NCI-H2029 treated with DMSO at 0.1 percent for 48 hours (cell line): ENCODE results near the gene TMEM132C.

ENCODE experiments used
- DNase-seq: peaks from one replicate; lab custom pipeline; 2025; lab: John Stamatoyannopoulos, UW

Gene TMEM132C

DNA sequence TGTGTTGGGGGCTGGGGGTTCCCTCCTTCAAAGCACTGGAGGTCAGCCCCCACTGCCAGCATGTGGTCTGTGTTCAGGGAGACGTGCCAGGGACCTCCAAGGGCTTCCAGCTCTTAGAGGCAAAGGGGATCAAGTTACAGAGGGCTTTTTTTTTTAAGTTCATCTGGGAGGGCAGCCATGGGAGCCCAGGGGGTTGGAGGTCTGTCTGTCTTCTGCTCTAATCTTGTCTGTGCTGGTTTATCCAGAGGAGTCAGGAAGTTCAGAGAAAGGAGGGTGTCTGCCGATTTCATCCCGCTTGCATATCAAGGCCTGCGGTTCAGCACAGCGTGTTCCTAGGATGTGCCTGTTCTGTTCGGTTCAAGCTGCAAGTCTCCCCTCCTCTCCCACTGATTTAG, 72.2 kb downstream of the TMEM132C start:
- no peak for DNase-seq

DNA sequence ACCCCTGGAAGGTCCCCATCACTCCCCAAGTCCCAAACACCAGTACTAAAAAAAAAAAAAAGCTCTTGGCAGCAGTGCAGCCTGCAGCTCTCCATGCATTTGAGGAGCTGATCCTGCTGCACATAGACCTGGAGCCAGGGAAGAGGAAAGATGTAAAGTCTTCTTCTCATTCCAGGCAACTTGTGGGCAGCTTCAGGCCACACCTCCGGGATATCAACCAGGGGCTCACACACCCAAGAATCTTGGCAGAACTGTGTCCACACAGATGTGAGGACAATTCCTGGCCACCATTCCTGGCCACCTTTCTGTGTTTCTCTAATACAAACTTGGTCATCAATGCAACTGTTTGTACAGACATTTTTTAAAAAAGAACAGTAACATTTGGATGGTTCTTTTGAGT, 72.7 kb downstream of the TMEM132C start:
- no peak for DNase-seq

- no peak for DNase-seq
Observed at GRCh38 chr12:128353301-128353700, 86.3 kb downstream of the TMEM132C start.

DNA sequence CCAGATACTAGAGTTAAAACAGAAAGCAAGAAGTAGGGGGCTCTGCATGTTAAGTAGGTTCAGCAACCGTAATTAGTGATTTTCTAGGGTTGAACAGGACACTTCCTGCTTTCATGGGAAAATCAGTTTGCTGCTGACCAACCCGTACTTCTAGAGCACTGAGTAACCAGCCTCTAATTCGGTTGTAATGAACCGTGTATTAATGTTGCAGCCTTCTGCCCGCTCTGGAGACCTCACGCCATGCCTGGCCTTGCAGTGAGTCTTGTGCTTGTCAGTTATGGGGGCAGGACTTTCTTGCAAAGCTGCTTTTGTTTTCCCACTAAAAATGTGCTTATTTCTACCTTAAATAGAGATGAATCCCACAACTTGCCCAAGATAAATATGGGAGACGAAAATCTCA, 89.6 kb downstream of the TMEM132C start:
- DNase-seq, result no peak

DNA sequence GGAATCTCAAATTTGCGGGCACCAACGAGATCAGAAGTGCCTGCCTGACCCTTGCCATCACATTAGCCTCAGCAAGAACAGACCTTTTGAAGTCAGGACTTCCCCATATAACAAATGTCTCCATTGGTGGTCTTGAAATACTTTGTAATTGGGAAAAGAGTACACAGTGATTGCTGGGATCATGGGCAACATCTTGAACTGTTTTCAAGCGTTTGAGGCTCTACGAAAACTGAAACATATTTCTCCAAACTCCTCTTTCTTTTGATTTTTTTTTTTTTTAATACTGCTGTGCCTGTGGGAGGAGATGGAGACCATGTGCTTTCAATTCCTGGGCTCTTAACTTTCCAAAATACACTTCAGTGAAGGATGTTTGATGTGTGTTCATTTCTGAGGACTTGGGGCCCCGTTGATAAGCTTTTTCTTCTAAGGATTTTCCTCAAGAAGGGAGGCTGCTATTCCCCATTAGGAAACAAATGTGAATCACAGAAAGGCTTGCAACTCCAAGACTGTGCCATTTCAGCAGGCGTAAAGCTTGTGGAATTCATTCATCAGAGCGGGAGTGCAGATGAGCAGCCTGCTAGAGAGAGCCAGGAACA, 94.5 kb downstream of the TMEM132C start:
- no peak for DNase-seq

DNA sequence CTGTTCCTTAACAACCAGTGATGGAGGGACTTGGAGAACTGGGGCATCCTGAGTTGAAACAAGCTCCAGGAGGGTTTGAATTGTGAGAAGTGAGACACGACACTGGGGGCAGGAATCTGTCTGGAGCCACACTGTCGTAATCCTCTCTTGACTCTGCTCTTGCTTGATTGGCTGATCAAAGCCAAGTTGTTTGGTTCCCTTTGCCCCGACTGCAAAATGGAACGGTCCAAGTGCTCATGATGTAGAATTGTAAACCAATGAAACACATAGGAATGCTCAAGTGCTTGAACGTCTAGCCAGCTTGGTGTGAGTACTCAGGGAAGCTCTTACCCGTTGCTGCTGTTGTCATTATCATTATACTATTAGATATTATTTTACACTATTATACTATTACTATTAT, 98.1 kb downstream of the TMEM132C start:
- no peak for DNase-seq

DNA sequence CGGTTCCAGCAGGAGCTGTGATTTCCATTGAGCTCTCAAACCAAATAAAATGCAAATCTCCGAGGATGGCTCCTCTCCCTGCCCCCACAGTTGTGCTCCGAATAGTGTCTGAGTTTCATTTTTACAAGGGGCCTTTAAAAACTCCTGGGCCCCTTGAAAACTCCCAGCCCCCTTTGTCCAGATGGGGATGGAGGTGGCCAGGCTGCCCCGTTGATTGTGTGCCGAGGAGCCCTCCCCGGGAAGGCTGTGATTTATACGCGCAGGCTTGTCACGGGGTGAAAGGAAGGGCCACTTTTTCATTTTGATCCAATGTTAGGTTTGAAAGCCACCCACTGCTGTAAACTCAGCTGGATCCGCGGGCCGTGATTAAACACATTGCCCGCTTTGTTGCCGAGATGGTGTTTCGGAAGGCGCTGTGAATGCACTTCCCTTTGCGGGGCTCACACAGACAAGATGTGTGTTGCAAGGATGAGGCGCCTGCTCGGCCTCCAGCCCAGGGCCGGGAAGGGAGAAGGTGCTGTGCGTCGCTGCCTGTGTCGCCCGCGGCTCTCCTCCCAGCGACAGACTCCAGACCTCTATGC, 98.8 kb downstream of the TMEM132C start:
- no peak for DNase-seq

DNA sequence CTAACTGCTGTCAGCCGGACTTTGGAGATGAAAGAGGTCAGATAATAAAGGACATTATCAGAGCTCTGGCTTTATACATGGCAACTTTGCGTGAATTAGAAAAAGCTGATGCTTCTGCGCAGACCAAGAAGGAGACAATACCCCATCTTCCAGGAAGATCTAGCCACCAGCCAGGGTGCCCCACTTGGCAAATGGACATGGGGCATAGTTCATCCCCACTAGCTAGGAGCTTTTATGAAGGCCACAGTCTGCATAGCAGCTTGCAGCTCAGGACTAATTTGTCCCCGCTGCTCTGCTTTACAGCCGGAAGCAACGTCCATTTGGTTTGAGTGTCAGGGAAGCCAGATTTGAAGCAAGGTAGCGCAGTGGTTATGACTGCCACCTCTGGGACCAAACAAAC, 101.0 kb downstream of the TMEM132C start:
- no peak for DNase-seq

DNA sequence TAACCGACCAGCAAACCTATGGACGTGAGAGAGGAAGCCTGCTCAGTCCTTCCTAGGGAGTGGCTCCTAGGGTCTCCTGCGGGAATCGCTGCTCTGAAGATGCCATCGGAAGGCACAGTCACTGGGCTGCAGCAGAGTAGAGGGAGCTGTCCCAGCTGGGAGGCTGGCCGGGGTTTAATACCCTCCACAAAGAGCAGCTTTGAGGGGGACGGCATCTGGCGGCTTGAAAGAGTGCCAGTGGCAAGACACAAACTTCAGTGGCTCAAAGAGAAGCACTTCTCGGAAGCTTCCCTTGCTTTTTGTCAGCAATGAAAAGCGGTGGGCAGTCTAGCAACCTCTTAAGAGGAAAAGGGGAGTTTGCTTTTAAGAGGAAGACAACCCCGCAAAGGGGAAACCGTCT, 114.6 kb downstream of the TMEM132C start:
- DNase-seq, result no peak

DNA sequence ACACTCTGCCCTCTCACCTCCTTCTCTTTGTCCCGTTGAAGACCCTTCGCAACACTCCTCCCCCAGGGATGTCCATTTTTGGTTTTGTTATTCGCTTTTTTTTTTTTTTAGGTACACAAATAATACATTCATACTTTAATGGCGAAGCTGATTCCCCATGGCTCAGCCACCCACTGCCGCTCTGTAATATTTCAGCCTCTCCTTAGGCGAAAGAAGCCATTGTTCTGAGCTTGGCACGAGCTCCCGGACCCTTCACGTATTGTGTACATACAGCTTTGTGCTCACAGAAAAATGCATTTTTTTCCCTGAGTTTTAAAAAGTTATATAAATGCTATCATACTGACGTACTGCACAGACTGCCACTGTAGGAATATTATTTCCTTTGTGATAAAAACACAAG, 115.0 kb downstream of the TMEM132C start:
- DNase-seq, result no peak

GRCh38 chr12:128382946-128383345, 116.0 kb downstream of the TMEM132C start:
- DNase-seq, result no peak

- DNase-seq, result no peak
Observed at GRCh38 chr12:128383357-128383937, 116.5 kb downstream of the TMEM132C start.

GRCh38 chr12:128385736-128386135, 118.8 kb downstream of the TMEM132C start:
- DNase-seq, result no peak

GRCh38 chr12:128387811-128388422, 120.9 kb downstream of the TMEM132C start:
- peak; percentile 59 for DNase-seq

DNA sequence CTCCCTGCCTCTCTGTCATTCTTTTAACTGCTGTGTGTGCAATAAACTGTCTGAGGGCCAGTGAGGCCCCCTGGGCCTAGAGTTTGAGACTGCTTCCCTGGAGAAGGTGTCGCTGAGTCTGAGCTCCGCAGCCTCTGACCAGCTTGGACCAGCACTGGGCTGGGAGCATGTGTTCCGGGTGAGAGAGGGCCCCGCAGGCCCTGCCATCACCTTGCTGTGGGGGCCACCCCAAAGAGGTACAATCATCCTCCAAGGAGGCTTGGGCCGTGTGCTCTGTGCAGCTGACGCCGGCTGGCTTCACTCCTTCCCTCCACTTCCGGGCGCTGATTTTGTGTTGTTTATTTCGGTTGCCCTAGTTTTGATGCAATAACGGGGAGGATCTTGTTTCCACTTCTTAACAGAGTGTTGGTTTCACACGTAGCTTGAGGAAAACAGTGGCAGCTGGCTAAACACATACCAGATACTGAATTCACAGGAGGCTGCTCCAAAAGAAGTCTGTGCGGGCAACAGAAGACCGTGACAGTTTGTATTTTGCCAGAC, 121.6 kb downstream of the TMEM132C start:
- DNase-seq, result peak; percentile 39

- DNase-seq, result no peak
Observed at GRCh38 chr12:128393346-128393745, 126.4 kb downstream of the TMEM132C start.

DNA sequence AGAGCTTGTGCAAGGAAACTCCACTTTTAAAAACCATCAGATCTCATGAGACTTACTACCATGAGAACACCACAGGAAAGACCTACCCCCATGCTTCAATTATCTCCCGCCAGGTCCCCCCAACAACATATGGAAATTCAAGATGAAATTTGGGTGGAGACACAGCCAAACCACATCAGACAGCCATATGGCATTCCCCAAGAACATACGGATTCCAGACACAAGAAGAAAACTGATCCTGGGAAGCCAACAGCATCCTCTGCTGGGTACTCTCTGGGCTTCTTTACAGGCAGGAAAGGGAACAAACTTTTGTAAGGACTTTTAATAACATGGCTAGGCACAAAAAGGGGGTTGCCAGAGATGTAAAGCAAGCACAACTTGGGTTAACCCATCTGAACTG, 127.2 kb downstream of the TMEM132C start:
- DNase-seq, result no peak

- no peak for DNase-seq
Observed at GRCh38 chr12:128399253-128399652, 132.3 kb downstream of the TMEM132C start.

GRCh38 chr12:128402486-128403243, 135.7 kb downstream of the TMEM132C start:
- DNase-seq, result no peak

DNA sequence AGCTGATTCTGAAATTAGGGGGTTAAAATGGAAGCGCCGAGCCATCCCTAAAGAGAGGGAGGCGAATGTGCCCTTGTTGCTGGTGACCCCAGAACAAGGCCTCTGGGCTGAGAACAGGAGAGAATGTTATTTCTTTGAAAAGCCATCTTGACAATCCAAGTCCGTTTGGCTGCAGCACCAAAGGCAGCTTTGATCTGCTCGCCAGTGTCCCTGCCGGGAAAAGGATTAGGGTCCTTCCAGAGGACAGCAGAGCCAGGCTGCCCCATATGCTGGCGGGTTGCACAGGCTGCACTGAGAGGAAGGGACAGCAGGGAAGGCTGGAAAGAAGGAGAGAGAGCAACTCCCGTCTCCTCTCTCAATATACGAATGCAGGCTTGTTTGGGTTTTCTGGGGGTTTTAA, 141.7 kb downstream of the TMEM132C start:
- no peak for DNase-seq

DNA sequence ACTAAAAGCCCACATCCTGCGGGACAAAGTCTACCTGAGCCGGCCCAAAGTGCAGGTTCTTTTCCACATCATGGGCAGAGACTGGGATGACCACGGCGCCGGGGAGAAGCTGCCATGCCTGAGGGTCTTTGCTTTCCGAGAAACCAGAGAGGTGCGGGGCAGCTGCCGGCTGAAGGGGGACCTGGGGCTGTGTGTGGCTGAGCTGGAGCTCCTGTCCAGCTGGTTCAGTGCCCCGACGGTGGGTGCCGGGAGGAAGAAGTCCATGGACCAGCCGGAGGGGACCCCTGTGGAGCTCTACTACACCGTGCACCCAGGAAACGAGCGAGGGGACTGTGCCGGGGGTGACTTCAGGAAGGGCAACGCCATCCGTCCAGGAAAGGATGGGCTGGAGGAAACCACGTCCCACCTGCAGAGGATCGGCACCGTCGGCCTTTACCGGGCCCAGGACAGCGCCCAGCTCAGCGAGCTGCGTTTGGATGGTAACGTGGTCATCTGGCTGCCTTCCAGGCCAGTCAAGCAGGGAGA, 148.1 kb downstream of the TMEM132C start:
- no peak for DNase-seq

DNA sequence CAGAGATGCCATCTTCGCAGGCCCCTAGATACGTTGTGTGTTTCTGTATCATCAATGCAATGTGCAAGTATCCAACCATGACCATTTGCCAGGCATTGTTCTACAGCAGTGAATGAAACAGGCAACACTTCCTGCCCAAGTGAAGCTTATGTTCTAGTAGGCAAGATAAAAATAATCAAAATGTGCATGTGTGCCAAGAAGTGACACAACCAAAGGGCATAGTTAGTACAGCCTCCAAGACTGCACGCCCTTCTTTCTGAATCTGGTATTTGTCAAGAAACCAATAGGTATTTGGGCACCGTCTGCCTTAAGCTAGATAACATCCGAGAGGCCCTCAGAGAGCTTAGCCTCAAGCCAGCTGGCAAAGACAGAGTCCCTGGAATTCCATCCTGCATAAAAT, 152.0 kb downstream of the TMEM132C start:
- DNase-seq, result no peak
